ENCODE data around the gene PPP4R1. TPM values are rescaled to one million over a fixed set of nuclear protein-coding genes. Genes with fewer than 3 reads are reported as not detected.
"Not testable (repeated sequence)": the region's sequence is repeated elsewhere in the genome, so short reads cannot be mapped to it uniquely, and the experiment has no call there.

PPP4R1 gene
- total RNA-seq, 2 donors from 2014 or later: 52.5 to 77.5 TPM

DNA sequence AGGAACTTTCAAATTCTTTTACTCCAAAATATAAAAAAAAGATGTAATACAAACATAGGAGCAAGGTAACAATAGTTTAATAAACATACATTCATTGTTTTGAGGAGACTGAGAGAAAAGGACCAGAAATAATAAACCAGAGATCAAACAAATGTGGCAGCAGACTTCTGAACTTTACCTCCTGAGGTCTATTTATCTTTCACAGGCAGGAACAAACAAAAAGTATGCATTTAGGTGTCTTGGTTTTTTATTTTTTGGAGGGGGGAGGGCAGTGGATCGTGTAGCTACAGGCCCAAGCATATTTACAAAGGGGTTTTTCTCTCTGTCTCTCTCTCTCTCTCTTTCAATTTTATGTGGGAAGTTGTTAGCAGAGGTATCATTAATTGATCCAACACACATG lies 5.6 kb downstream of the PPP4R1 start:
- Histone ChIP-seq H3K27me3 (no peaks in the 10 kb centered on the region), H3K4me3 (no peak overlapping the region), H3K36me3 (no peaks in the 10 kb centered on the region), H3K4me1 (peaks cover 18% of the 10 kb centered on the region), H3K9ac (ENCODE audit: low read depth in 2 of 2, low read length in 2 of 2) (no peak overlapping the region), H3K27ac (no peak overlapping the region), H3K9me3 (no peaks in the 10 kb centered on the region)
- intact Hi-C loops (cut with DNase I): no loop called here
- no peak for DNase-seq
- no peak for TF ChIP-seq CTCF (IDR thresholded peaks at IDR 0.05)

- Histone ChIP-seq H3K9ac (ENCODE audit: low read depth in 2 of 2, low read length in 2 of 2) (no peak overlapping the region), H3K27ac (no peak overlapping the region), H3K36me3 (no peaks in the 10 kb centered on the region), H3K27me3 (no peaks in the 10 kb centered on the region), H3K4me3 (no peak overlapping the region), H3K4me1 (peaks cover 18% of the 10 kb centered on the region), H3K9me3 (no peaks in the 10 kb centered on the region)
- no peak for TF ChIP-seq CTCF (IDR thresholded peaks at IDR 0.05)
- no peak for DNase-seq
- intact Hi-C loops (cut with DNase I): no loop called here
Measured at GRCh38 chr18:9608298-9608697, 6.1 kb downstream of the PPP4R1 start.

DNA sequence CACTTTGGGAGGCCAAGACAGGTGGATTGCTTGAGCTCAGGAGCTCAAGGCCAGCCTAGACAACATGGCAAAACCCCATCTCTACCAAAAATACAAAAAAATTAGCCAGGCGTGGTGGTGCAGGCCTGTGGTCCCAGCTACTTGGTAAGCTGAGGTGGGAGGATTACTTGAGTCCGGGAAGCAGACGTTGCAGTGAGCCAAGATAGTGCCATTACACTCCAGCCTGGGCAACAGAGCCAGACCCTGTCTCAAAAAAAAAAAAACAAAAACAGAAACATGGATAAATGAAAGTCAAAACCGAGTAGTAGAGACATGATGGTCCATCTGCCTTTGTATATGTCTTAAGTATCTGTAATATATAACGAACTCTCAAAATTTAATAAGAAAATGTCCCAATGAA lies 7.2 kb downstream of the PPP4R1 start:
- H3K4me1 ChIP-seq: peaks cover 11% of the 10 kb centered on the region
- H3K9me3 ChIP-seq; H3K27ac ChIP-seq; H3K9ac ChIP-seq (ENCODE audit: low read depth in 2 of 2, low read length in 2 of 2); DNase-seq; H3K4me3 ChIP-seq; H3K27me3 ChIP-seq; H3K36me3 ChIP-seq; intact Hi-C loops (cut with DNase I): not testable (repeated sequence)

- H3K27me3 ChIP-seq: no peaks in the 10 kb centered on the region
- H3K27ac ChIP-seq: no peak overlapping the region
- no peak overlapping the region for H3K4me3 ChIP-seq
- no peak for DNase-seq
- H3K9ac ChIP-seq (ENCODE audit: low read depth in 2 of 2, low read length in 2 of 2): no peak overlapping the region
- TF ChIP-seq CTCF (IDR thresholded peaks at IDR 0.05): no peak
- no peaks in the 10 kb centered on the region for H3K36me3 ChIP-seq
- H3K9me3 ChIP-seq: no peaks in the 10 kb centered on the region
- intact Hi-C loops (cut with DNase I): no loop called here
- peaks cover 11% of the 10 kb centered on the region for H3K4me1 ChIP-seq
Measured at GRCh38 chr18:9606039-9606438, 8.3 kb downstream of the PPP4R1 start.

DNA sequence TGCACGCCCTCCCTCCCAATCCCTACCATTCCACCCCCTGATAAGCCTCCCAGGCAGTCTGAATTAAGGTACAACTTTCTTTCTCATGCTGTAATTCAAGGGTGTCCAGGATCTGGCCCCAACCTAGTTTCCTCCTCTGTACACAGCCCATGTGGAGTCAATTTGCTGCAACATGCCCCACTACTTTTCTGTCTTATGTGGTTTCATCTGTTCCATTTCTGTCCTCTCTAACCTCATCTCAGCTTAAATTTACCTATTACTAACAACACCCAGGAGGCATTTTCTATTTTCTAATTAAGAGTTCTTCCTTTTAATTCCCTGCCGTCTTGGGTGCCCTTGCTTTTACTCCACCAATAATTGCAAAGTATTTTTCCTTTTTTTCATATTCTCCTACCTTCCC lies 10.0 kb downstream of the PPP4R1 start:
- Histone ChIP-seq H3K9me3 (no peaks in the 10 kb centered on the region), H3K27ac (no peak overlapping the region), H3K36me3 (no peaks in the 10 kb centered on the region), H3K27me3 (no peaks in the 10 kb centered on the region), H3K4me3 (no peak overlapping the region), H3K4me1 (peaks cover 11% of the 10 kb centered on the region), H3K9ac (ENCODE audit: low read depth in 2 of 2, low read length in 2 of 2) (no peak overlapping the region)
- no peak for DNase-seq
- no peak for TF ChIP-seq CTCF (IDR thresholded peaks at IDR 0.05)
- intact Hi-C loops (cut with DNase I): no loop called here

DNA sequence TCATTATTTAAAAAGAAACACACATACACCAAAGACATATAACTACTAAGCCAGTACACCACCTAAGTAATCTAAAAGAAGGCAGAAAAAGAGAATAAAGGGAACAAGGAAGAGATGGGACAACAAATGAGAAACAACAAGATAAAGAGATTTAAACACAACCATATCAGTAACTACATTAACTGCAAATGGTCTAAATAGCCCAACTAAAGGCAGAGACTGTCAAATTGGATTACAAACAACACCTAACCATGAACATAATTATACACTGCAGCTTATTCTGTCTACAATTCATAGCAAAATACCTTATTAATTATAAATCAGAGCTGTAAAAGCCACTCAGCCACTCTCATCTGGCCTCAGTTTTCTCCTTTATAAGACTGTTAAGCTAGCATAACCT lies 15.0 kb downstream of the PPP4R1 start:
- no peak overlapping the region for H3K27ac ChIP-seq
- H3K9me3 ChIP-seq: no peaks in the 10 kb centered on the region
- H3K36me3 ChIP-seq: no peaks in the 10 kb centered on the region
- TF ChIP-seq CTCF (IDR thresholded peaks at IDR 0.05): no peak
- no peak overlapping the region for H3K9ac ChIP-seq (ENCODE audit: low read depth in 2 of 2, low read length in 2 of 2)
- intact Hi-C loops (cut with DNase I): no loop called here
- no peaks in the 10 kb centered on the region for H3K27me3 ChIP-seq
- no peak for DNase-seq
- peaks cover 8% of the 10 kb centered on the region for H3K4me1 ChIP-seq
- H3K4me3 ChIP-seq: no peak overlapping the region

All from colonic mucosa (tissue), 4 donors.